ENCODE measurements around the gene CSMD2.

DNA sequence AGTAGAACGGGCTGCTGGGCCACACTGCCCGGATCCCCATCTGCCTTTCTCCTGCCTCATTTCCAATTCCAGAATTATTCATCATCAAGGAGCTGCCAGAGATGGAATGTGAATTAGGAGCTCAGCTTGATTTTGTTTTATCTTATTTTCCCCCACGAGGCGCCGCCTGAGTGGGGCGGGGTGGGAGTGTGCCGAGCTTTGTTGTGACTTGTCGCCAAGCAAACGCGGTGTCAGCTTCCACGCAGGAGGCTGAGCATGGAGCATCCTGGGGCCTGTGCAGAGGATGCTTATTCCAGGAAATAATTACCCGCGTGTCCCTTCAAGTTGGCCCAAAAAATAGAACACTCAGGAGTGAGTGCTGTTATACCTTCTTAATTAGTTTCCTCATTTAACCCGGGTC lies 209.9 kb downstream of the CSMD2 start:
- no peak for TF ChIP-seq YY1 (IDR thresholded peaks at IDR 0.05; ENCODE audit: insufficient read depth, insufficient read length)
- TF ChIP-seq ZNF274 (IDR thresholded peaks at IDR 0.05; ENCODE audit: low read depth, low read length), result no peak
- no peak for TF ChIP-seq SUZ12 (IDR thresholded peaks at IDR 0.05; ENCODE audit: extremely low read depth, insufficient read depth, insufficient read length)

Measured in NT2/D1 (cell line).